ENCODE results near the gene CFAP157.

The CFAP157 gene

DNA sequence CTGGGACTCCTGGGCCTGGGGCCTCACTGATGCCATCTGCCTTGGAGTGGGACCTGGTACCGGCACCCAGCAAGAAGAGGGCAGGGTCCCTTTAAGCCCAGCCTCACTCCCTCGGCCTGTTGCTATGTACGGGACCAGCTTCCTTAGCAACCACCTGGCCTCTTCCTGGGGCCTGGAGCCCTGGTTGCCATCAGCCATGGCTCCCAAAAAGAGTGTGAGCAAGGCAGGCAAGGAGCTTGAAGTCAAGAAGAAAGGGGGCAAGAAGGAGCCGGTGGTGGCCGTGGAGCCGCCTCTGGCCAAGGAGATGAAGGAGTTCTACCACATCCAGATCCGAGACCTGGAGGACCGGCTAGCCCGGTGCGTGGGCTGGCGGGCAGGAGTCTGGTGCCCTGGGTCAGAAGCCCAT, at the start of gene CFAP157:
TSS of gene CFAP157 (plus strand) at position 153 of the 406 bp plus-strand sequence. CDS start at position 197, 44 bp downstream.
- DNase-seq, result no peak

DNA sequence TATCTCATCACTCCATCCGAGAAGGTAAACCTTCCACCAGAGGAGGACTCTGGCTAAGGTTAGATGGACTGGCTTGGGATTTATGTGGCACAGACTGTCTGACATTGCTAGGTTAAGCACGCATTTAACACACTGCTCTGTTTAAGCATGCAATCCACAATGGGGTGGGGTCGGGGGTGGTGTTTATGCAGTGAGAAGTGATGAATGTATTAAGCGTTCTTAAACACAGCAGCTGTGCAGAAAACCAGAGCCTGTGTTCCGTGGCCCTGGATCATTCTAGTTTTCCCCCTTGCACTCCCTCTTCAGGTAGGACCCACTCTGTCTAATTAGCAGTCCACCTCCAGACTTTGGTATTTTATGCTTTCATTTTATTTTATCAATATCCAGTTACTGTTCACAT, 48.4 kb upstream of the CFAP157 start:
- no peak for DNase-seq

DNA sequence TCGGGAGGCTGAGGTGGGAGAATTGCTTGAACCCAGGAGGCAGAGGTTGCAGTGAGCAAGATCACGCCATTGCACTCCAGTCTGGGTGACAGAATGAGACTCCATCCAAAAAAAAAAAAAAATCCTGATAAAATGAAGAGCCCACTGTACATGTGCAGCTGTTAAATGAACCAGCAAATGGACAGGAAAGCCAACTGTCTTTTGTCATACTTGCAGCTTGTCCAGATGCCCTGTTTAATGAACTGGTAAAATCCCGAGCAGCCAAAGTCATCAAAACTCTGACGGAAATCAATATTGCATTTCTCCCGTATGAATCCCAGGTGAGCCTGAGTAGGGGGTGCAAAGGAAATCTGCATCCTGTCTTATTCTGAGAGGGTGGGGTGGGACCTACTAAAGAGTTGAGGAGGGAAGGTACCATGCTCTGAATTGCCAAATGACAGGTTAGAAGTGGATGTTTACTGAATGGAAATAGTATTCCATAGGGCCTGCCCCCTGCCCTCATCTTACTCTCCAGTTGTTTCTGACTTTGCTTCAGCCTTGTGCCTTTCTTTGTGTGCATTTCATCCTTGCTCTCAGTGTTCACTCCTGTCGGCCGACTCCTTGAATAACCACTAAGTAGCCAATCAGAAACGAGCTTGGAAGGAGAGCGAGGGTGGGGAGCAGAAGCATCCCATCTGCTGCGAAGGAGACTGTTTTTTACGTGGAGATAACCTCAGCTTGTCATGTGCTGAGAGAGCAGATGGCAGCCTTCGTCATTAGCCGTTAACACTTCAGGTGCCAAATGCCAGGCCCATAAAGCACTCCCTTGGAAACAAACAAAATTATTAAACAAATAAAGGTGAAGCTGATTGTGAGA, 45.7 kb upstream of the CFAP157 start:
- DNase-seq, result no peak

DNA sequence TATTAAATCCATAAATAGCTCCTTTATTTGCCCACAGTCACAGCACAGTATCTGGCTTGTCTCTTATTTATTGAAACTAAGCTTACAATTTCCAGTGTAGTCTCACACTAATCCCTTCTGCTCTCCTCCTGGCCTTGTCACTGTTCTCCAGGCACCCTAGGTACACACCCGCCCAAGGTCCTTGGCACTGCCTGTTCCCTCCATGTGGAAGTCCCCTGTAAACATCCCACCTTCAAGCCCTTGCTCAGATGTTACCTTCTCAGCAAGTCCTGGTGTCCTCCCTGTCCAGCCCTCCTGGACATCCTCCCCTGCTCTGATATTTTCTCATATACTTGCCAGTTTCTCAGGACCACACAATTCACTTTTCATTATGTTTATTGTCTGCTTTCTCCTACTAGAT, 44.2 kb upstream of the CFAP157 start:
- DNase-seq, result no peak

DNA sequence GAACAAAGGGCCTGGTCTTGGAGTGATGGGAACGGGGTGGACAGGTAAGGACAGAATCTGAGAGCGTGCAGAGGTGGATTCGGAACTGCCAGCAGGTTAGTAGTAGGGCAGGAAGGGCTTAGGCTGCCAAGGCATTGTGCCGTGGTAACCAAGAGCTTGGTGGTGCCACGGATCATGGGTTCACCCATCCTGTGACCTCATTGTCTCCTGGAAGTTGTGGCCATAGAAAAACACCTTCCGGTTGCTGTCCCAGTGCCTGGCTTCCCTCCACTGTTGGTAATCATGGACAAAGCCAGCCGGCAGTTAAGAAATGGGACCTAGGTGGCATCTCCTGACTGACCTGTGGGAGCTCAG, 42.5 kb upstream of the CFAP157 start:
- no peak for DNase-seq

DNA sequence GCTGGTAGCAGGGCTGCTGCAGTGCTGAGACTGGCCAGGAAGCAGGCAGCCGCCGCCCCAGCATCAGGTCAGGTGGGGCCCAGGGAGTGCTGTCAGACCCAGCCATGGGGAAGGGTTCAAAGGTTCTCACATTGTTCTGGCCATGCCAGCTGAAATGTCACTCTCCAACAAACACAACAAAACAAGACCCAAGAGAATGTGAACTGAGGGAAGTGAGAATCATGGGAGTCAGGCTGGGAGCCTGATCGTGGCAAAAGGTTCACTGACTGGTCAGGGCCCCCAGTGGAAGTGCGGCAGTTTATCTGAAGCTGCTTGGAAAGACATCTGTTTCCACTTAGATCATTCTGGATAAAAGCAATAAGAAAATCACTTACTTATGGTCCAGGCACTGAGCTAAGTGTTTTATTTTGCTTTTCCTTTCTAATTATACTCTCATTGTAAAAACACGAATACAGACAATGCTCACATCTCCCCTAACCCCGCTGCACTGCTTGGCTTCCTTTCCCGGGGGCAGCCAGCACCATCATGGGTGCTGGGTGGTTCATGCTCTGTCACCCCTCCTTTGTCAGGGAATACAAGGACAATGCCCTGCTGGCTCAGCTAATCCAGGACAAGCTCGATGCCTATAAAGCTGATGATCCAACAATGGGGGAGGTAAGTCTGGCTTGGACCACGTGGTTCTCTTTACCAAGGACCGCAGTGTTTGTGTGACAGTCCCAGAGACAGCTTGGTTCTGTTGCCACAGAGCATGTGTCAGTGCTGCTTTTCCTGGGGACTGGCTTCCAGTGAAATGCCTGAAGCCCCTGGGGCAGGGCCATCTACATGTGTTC, 41.9 kb upstream of the CFAP157 start:
- no peak for DNase-seq

DNA sequence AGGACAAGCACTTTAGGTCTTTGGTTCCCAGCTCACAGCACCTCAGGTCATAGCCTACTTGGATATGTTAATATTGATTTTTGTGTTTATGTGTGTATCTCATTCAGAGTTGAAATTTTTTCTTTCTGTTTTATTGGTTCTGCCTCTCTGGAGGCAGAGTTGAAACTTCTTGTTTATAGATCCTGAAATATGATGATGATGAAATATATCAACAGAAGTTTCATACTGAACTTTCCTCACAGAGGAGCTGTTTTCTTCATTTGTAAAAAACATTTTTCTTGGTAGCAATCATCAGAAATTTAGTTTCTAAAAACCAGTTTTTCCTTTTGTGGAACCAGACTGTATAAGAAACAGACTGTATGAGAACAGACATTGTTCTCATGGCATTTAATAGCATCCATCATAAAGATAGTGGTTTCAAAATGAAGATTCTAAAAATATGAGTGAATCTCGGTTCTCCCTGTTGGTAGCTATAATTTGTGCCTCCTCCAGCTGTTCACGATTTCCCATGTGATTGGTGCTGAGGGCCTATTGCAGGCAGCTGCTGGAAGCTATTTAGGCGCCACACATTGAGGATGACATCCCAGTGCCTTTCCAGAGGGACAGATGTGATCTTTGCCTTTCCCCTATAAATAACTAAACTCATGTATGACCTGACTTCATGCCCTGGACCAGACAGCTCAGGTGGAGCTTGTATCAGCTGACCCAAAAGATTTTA, 39.5 kb upstream of the CFAP157 start:
- DNase-seq, result no peak

DNA sequence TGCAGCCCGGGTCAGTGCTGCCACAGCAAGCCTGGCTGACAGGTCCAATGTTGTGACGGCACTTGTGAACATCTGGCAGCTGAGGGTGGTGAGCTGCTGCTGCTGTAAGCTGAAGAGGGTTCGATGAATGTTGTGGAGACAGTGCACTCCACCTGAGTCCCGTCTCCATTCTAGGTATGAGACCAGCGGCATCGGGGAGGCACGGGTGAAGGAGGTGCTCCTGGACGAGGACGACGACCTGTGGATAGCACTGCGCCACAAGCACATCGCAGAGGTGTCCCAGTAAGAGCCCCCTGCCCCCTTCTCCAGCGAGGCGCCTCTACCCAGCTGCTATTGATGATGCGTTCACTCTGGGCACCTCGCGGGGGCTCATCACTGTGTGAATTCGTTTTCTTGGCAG, 38.9 kb upstream of the CFAP157 start:
- no peak for DNase-seq

DNA sequence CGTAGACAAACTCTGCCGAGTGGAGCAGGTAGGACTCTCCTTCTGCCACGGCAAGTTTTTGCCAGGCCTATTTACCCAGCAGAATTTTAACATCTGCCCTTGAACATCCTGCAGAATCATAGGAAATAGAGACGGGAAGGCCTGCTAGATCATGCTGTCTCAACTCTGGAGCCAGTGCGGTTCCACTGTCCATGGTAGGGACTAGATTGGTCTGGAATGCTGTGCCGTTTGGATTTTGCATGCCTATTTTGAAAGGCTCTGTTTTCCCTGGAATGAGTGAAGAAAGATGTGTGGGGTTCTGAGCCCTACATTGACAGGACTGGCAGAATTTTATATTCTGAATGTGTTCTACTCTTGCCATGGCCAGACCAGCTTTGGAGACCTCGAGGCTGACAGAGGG, 33.6 kb upstream of the CFAP157 start:
- DNase-seq, result no peak

DNA sequence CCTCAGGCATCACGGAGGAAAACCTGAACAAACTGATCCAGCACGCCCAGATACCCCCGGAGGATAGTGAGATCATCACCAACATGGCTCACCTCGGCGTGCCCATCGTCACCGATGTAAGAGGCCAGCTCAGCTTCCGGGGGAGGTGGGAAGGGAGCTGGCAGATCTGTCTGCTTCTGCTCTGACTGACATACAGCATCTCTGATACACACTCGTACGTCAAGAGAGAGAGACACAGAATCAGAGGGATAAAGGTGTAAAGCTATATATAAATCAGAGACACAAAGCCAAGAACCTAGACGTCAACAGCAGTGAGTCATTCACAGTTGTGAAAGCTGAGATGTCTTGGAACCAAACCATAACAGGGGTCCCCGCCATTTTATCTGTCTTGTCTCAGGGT, 30.1 kb upstream of the CFAP157 start:
- no peak for DNase-seq

DNA sequence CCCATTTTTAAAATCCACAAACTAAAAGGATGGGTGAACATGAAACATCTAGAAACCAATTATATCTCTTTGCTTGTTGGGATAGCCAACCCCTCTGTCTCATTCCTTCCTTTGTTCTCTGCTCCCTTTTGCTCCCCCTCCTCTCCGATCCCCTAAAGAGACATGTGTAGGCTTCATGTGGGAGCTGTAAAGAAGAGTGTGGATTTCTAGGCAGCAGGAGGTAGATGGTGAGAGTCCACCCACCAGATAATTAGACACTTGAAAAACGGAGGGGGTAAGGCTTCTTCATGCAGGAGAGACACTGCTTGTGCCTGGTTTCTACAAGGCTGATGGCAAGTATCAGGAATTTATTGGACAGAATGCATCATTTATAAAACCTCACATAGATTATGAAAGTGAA, 27.3 kb upstream of the CFAP157 start:
- no peak for DNase-seq

DNA sequence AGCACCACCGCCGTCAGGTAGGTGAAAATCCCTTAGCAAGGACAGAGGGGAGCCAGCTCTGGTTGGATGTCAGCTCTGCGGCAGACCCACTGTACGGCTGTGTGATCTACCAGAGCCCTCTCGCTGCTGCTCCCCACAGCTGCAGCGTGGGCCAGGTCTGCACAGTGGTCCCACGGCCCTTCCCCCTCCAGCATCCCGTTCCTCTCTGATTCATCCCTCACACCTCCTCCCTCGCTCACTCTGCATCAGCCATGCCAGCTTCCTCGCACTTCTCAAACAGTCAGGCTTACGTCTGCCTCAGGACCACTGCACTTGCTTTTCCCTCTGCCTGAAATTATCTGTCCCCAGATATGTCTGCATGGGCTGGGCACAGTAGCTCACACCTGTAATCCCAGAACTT, 26.6 kb upstream of the CFAP157 start:
- DNase-seq, result no peak

DNA sequence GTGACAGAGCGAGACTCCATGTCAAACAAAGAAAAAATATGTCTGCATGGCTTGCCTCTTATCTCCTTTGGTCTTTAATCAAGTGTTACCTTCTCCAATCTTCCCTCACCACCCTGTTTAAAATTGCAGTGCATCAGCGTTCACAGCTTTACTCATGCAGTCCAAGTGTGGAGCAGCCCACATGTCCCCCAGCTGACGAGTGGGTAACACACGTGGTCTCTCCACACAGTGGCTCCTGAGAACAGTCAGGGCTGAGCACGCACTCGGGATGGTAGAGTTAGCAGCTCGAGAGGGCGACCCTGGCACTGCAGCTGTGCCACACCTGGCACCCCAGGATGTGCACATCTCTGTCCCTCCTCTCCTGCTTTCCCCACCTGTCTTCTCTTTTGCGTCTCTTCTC, 25.9 kb upstream of the CFAP157 start:
- DNase-seq, result no peak

DNA sequence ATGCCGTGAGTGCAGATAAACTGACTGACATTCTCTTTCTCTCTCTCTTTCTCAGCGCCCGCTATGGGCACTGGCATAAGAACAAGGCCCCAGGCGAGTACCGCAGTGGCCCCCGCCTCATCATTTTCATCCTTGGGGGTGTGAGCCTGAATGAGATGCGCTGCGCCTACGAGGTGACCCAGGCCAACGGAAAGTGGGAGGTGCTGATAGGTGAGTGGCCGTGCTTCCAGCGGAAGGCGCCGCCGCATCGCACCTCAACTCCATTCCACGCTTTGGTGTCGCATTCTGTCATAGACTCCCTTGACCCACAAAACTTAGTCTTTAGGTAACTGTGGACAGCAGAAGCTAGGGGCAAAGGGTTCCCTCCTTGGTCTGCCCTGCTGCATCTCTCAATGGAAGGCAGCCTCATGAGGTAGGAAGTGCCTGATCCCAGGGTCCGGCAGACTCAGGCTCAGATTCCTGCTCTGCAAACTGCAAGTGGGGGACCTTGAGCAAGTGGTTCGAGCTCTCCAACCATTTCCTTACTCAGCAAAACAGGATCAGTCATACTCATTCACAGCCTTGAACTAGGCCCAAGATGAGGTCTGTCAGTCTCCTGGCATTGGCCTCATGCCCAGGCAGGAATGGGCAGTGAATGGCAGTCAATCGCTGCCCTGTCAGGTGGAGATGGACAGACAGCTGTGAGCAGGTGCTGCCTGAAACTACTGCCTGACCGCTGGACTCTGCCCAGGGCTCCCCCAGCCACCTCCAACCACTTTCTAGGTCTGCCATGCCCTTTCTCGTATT, 24.2 kb upstream of the CFAP157 start:
- no peak for DNase-seq

DNA sequence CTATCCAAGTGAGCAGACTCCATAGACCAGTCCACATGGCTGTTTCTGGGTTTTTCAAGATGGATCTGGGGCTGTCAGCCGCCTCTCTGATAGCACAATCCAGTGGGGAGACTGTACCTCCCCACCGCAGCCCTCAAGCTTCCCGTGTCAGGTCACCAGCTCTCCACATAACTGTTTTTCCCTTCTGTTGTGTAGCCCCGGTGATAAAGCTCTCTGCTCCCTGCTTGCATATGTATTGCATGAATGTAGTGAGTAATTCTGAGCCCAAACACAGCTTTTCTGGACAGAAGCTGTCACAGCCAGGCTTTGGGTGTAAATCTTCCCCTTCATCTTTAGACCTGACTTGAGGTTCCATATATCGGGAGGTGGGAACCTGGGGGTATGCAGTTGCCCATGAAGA, 23.1 kb upstream of the CFAP157 start:
- no peak for DNase-seq

DNA sequence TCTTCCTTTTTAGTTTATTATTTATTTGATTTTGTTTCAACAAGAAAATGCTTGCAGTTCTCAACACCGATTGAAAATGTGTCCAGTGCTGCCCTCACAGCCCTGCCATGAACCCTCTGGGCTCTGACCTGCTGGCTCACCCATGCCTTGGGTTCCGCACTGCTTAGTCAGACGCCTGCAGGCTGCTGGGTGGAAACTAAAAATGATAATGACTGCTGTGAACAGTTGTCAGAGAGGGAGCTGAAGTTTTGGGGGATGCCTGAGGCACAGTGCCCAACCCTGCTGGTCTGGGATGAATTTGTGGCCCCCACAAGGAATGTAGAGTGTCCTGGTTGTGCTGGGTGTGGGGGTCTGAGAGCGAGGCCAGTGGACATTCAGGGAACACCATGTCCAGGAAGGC, 22.2 kb upstream of the CFAP157 start:
- no peak for DNase-seq

DNA sequence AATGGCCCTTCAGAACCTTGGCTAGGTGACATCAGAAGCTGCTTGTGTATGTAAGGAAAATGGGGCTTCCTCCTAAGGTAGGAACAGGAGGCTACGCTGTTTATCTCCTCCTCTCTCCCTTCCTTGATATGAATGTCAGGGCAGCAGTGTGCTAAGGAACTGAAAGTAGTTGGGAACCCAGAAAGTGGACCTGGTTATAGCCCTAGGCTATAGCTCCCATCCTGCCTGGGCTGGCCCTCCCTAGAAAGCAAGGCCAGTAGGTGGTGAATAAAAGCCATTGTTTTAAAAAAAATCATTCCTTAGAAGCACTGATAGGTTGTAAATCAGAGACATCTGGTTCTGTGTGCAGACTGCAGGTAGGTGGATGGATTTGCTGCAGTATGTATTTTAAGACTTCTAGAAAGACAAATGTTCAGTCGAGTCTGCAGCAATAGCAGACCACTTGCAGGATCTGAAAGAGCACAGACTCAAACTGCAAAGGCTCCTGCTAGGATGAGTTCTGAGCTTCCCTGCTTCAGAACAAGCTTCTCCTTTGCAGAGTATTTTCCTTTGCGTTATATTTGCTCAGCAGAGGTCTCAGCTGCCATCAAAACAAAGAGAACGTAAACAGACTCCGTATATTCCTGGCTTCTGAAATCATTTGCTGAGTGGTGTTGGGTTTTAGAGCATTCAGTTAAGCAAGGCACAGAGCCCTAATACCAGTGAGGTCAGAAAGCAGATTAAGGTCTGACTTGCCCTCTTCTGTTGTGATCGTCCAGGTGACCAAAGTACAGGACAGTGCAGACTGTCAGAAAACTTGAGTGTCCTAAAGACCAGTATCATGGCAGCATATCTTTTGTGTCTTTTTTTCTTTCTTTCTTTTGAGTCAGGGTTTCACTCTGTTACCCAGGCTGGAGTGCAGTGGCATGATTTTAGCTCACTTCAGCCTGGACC, 20.1 kb upstream of the CFAP157 start:
- no peak for DNase-seq

DNA sequence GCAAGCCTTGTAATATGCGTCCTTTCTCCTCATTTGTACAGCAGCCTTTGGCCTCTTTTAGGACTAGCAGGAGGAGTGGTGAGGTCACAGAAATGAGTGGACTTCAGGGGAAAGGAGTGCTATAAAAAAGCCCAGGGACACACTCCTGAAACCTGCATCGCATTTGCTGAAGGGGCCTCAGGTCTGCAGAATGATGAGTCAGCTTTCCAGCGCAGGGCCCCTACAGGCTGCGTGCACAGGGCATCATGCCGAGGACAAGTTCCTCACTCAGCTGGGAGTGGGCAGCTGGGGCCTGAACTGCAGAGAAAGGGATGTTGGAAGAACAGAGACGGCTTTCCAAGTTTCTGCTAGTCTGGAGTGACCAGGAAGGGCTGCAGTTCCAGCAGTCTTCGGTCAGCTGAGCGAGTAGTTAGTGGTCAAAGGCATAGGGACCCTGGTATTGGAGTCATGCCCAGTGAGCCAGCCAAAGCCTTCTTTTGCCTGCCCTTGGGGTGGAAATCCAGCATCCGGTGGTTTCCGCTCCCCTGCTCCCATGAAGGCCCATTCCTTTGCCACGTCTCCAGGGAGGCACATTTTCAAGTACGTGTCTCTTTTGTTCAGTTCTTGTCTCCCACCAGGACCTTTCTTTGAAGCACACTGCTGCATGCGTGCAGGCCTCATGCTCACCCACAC, 17.3 kb upstream of the CFAP157 start:
- DNase-seq, result no peak

DNA sequence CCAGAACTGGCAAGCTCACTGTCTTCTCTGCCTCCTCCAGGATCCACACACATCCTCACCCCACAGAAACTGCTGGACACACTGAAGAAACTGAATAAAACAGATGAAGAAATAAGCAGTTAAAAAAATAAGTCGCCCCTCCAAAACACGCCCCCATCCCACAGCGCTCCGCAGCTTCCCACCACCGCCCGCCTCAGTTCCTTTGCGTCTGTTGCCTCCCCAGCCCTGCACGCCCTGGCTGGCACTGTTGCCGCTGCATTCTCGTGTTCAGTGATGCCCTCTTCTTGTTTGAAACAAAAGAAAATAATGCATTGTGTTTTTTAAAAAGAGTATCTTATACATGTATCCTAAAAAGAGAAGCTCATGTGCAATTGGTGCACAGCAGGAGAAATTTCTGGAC, 16.1 kb upstream of the CFAP157 start:
- no peak for DNase-seq

DNA sequence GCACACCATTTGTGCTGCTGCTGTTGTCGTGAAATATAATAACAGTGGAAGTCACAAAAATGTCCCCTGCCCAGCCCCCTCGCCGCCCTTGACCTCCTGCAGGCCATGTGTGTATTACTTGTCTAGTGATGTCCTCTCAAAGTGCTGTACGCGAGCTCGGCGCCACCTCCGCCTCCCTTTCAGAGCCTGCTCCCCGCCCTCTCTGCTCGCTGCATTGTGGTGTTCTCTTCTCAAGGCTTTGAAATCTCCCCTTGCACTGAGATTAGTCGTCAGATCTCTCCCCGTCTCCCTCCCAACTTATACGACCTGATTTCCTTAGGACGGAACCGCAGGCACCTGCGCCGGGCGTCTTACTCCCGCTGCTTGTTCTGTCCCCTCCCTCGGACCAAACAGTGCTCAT, 14.7 kb upstream of the CFAP157 start:
- DNase-seq, result no peak

DNA sequence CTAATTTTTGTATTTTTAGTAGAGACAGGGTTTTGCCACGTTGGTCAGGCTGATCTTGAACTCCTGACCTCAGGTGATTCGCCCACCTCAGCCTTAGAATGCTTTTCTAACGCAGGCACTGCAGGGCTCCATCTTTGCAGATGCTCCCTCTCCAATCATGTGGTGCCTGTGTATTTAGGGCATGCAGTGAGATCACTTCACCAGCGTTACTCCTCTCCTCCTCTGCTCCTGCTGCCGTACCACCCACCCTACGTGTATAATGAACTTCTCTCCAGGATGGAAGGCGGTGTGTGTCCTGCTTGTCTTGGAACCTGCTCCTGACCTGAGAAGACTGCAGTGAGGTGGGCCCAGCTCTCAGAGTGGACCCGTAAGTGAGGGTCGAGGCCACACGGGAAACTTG, 13.6 kb upstream of the CFAP157 start:
- no peak for DNase-seq
